ENCODE data around the gene ITGB1BP2.
"Not testable (repeated sequence)": the region's sequence is repeated elsewhere in the genome, so short reads cannot be mapped to it uniquely, and the experiment has no call there.

ITGB1BP2 gene

DNA sequence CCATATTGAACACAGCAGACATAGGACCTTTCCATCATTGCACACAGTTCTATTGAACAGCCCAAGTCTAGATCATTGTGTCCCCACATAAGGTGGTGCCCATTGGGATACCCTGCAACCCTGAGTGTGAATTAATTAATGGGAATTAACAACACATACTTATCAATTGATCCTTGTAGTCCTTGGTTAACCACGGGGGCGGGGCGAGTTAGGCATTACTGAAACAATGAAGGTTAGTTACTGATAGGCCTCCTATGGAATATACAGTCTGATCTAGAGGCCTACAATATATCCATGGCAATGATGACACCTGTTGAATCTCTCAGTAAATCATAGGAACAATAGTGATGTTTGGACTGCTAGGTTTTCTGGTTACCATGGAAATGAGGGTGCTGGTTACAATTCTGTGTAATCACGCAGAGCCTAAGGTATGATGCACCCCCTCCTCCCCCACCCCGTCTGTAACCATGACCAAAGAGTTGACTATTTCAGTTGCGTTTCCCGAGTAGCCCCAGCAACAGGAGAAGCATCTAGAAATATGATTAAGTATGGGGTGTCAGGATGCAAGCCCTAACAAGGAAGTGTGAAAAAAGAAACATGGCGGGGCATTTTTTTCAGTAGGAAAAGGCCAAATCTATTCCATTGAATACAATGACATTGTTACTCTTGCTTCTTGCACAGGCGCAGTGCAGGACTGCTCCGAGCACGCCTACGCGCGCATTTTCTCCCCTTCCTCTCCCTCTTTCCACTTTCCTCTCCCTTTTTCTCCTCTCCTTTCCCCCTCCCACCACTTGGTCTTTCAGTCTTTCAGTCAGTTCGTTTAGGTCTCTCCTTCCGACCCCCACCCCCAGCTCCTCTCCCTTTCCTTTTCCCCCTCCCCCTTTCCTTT, 18.8 kb upstream of the ITGB1BP2 start:
- Histone ChIP-seq H3K4me3 (peak overlapping the region; percentile 49), H3K9me3 (0 out of 2 replicates have a peak, but pooled peaks cover 11% of the 10 kb centered on the region), H3K27ac (peak overlapping the region; percentile 81), H3K36me3 (peaks cover 6% of the 10 kb centered on the region; the same call in 1 of the 2 replicates), H3K9ac (peak overlapping the region; percentile 75), H3K27me3 (peaks cover 9% of the 10 kb centered on the region; the same call in 1 of the 2 replicates), H3K4me2 (peak overlapping the region; percentile 57), H3K4me1 (peaks cover 16% of the 10 kb centered on the region), H4K20me1 (peaks cover 40% of the 10 kb centered on the region)
- TF ChIP-seq Cebpa-rat (IDR thresholded peaks at IDR 0.05), result no peak

DNA sequence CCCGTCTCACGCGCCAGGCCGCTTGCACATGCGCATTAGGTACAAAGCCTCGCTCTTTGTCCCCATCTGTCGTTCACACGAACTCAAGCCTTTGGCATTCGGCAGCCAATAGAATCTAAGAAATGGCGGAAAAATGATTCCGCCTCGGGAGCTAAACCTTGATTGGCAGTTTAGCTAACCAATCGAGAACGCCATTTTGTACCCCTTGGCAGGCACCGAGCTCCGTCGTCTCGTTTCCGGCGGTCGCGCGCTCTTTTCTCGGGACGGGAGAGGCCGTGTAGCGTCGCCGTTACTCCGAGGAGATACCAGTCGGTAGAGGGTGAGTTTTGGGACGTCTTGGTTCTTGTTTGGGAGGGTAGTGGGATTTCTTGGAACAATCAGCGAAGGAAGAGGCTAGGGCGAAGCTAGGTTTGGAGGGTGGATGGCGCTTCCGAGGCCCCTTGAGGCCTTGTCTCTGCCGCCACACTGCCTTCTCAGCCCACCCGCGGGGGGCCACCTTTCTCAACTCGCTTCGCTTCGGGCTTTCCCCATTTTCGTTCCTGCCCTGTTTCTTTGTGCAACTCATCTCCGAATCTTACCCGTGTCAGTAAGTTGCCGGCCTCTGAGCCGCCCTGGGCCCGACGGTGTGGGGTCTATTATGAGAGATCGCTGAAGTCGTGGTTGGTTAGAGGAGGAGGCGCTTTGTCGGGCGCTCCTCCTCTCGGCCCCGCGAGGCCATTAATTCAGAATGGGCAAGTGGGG, 18.0 kb upstream of the ITGB1BP2 start, which contains the start of gene NONO:
Gene NONO (plus strand): TSS at position 233 of the 741 bp plus-strand sequence. CDS start 7,003 bp downstream, outside the sequence.
- peak within 1 kb of the TSS; percentile 98 for H3K9ac ChIP-seq
- H3K27me3 ChIP-seq, result peaks cover 13% of the 10 kb centered on the region; the same call in 1 of the 2 replicates
- 0 out of 2 replicates have a peak, but pooled peaks cover 11% of the 10 kb centered on the region for H3K9me3 ChIP-seq

DNA sequence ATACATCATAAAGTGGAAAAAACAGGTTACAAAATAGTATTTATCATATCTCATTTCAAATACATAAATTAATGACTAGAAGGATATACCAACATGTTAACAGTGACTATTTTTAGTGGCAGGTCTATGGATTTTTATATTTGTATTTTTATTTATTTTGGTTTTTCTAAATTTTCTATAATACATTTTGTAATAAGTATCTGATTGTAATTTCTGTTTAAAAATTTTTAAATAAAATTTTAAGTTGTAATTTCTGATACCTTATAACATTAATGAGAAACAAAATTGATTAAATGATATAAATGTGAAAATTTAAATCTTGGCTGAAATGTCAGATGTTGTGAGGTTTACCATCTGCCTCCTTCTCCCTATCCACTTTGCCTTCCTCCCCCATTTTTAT, 15.6 kb upstream of the ITGB1BP2 start:
- Histone ChIP-seq H3K9me3 (0 out of 2 replicates have a peak, but pooled peaks cover 11% of the 10 kb centered on the region), H3K27me3 (peaks cover 16% of the 10 kb centered on the region), H3K4me2 (peak overlapping the region; percentile 81), H4K20me1 (peaks cover 72% of the 10 kb centered on the region), H3K4me1 (peaks cover 16% of the 10 kb centered on the region), H3K4me3 (peak overlapping the region; percentile 78), H3K9ac (0 out of 2 replicates have a peak overlapping the region, but pooled peaks have one; percentile 98), H3K36me3 (peaks cover 35% of the 10 kb centered on the region), H3K27ac (no peak overlapping the region)
- TF ChIP-seq Cebpa-rat (IDR thresholded peaks at IDR 0.05), result no peak

More for the DNA sequence above, 18.0 kb upstream of the ITGB1BP2 start, which contains the start of gene NONO:
- peaks cover 16% of the 10 kb centered on the region for H3K4me1 ChIP-seq
- peak within 1 kb of the TSS; percentile 78 for H3K4me3 ChIP-seq
- peaks cover 12% of the 10 kb centered on the region; the same call in 1 of the 2 replicates for H3K36me3 ChIP-seq
- peaks cover 49% of the 10 kb centered on the region for H4K20me1 ChIP-seq
- peak within 1 kb of the TSS; percentile 98 for H3K27ac ChIP-seq
- TF ChIP-seq Cebpa-rat (IDR thresholded peaks at IDR 0.05), result no peak
- H3K4me2 ChIP-seq, result peak within 1 kb of the TSS; percentile 81

DNA sequence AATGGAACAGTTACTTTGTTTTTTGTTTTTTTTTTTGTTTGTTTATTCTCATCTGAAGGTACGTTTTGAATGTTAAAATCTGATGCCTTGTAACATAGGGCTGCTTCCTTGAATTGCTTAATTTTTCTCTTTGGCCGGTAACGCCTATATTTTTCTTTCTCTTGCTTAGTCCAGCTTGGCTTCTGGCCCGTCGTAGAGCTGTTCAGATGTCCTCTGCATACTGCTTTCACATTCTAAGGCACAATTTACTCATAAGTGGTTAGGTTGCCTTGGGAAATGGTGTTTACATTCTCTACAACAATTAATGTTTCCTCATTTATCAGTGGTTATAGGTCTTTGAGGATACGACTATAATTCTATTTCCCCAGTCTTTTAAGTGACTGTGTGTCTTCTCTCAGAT, 10.2 kb upstream of the ITGB1BP2 start:
- TF ChIP-seq Cebpa-rat (IDR thresholded peaks at IDR 0.05), result no peak
- H3K4me2 ChIP-seq, result no peak overlapping the region
- H3K27ac ChIP-seq, result no peak overlapping the region
- H3K9me3 ChIP-seq, result no peaks in the 10 kb centered on the region
- H3K4me1 ChIP-seq, result peaks cover 7% of the 10 kb centered on the region; the same call in 1 of the 2 replicates
- no peak overlapping the region for H3K9ac ChIP-seq
- H4K20me1 ChIP-seq, result peaks cover 100% of the 10 kb centered on the region
- peaks cover 56% of the 10 kb centered on the region for H3K27me3 ChIP-seq
- peaks cover 89% of the 10 kb centered on the region for H3K36me3 ChIP-seq
- H3K4me3 ChIP-seq, result no peak overlapping the region

DNA sequence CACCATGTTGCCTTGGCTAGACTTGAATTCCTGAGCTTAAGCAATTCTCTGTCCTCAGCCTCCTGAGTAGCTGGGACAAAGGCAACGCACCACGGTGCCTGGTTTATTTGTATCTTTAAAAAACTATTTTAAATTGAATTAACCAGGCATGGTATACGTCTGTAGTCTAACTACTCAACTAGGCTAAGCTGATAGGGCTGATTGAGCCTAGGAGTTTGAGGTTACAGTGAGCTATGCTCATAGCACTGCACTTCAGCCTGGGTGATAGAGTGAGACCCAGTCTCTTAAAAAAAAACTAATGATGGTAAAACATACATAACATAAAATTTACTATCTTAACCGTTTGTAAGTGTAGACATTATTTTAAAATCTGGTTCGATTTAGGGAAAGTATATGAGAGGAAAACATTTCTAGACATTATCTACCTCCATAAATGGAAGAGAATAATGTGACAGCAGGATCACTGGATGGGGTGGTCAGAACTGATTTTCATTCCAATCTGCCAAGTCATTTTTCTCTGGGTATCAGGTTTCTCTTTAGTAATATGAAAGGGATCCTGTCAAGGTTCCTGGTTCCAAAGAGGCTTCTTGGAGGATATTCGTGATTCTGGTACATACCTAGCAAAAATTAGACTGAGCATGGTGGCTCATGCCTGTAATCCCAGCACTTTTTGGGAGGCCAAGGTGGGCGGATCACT, 8.7 kb upstream of the ITGB1BP2 start:
- no peak for TF ChIP-seq Cebpa-rat (IDR thresholded peaks at IDR 0.05)
- H3K4me3 ChIP-seq, result no peak overlapping the region
- no peak overlapping the region for H3K4me2 ChIP-seq
- no peak overlapping the region for H3K27ac ChIP-seq
- no peaks in the 10 kb centered on the region for H3K9me3 ChIP-seq
- peaks cover 97% of the 10 kb centered on the region for H3K36me3 ChIP-seq
- H3K4me1 ChIP-seq, result no peaks in the 10 kb centered on the region
- H4K20me1 ChIP-seq, result peaks cover 100% of the 10 kb centered on the region
- peaks cover 62% of the 10 kb centered on the region for H3K27me3 ChIP-seq
- no peak overlapping the region for H3K9ac ChIP-seq

DNA sequence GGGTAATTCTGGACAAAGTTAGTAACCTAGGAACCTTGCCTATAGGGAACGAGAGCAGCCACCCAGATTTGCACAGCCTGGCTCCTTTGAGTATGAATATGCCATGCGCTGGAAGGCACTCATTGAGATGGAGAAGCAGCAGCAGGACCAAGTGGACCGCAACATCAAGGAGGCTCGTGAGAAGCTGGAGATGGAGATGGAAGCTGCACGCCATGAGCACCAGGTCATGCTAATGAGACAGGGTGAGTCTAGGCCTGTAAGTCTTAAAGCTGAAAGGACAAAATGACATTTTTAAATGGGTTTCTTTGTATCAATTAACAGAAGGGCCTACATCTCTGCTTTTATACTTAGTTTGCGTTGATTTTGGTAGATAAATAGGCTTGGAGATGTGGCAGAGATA, 4.7 kb upstream of the ITGB1BP2 start:
- TF ChIP-seq Cebpa-rat (IDR thresholded peaks at IDR 0.05), result no peak
- H3K36me3 ChIP-seq, result peaks cover 100% of the 10 kb centered on the region

DNA sequence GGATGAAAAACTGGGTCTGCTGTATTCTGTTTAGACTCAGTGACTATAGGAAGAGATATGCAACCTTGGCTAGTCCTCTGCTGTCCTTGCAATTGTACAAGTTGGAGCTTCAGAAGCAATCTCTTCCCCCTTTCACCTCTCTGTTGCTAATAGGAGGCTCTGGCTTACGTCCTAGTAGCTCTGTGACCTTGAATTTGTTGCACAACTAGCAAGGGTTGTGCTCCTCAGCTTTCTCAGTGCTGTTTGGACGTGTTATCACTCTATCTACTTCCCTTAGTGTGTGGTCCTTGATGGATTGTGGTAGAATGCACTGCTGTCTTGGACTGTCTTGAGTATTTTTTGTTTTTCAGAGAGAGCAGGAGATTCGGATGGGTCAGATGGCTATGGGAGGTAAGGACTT, 3.4 kb upstream of the ITGB1BP2 start:
- H3K9ac ChIP-seq, result no peak overlapping the region
- no peak overlapping the region for H3K4me3 ChIP-seq
- no peaks in the 10 kb centered on the region for H3K9me3 ChIP-seq
- H3K36me3 ChIP-seq, result peaks cover 95% of the 10 kb centered on the region
- no peaks in the 10 kb centered on the region for H3K4me1 ChIP-seq
- no peak overlapping the region for H3K4me2 ChIP-seq
- no peak overlapping the region for H3K27ac ChIP-seq
- peaks cover 87% of the 10 kb centered on the region for H4K20me1 ChIP-seq
- no peak for TF ChIP-seq Cebpa-rat (IDR thresholded peaks at IDR 0.05)
- H3K27me3 ChIP-seq, result peaks cover 62% of the 10 kb centered on the region

More for the DNA sequence above, 4.7 kb upstream of the ITGB1BP2 start:
- Histone ChIP-seq H3K4me2 (no peak overlapping the region), H4K20me1 (peaks cover 100% of the 10 kb centered on the region), H3K9ac (no peak overlapping the region), H3K4me1 (no peaks in the 10 kb centered on the region), H3K4me3 (no peak overlapping the region), H3K27me3 (peaks cover 61% of the 10 kb centered on the region), H3K27ac (no peak overlapping the region), H3K9me3 (no peaks in the 10 kb centered on the region)

DNA sequence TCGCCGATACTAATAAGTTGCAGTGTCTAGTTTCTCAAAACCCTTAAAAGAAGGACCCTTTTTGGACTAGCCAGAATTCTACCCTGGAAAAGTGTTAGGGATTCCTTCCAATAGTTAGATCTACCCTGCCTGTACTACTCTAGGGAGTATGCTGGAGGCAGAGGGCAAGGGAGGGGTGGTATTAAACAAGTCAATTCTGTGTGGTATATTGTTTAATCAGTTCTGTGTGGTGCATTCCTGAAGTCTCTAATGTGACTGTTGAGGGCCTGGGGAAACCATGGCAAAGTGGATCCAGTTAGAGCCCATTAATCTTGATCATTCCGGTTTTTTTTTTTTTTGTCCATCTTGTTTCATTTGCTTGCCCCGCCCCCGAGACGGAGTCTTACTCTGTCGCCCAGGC, 1.5 kb upstream of the ITGB1BP2 start:
- H3K27me3 ChIP-seq, result peaks cover 66% of the 10 kb centered on the region
- H3K4me2 ChIP-seq, H3K4me1 ChIP-seq, H3K27ac ChIP-seq, H3K9ac ChIP-seq, H3K4me3 ChIP-seq, H3K9me3 ChIP-seq: not testable (repeated sequence)
- H4K20me1 ChIP-seq, result peaks cover 68% of the 10 kb centered on the region
- peaks cover 90% of the 10 kb centered on the region for H3K36me3 ChIP-seq

DNA sequence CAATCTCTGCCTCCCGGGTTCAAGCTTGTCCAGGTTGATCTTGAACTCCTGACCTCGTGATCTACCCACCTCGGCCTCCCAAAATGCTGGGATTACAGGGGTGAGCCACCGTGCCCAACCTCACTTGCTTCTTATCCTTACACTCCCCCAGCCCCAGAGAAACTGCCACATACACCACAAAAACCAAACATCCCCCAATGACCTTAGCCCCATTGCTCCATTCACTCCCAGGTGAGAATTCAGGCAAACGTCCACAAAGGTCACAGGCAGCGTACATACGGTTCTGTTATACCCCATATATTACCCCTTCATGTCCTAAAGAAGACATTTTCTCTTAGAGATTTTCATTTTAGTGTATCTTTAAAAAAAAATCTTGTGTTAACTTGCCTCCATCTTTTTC, 1.1 kb upstream of the ITGB1BP2 start:
- peaks cover 90% of the 10 kb centered on the region for H3K36me3 ChIP-seq
- peaks cover 69% of the 10 kb centered on the region for H3K27me3 ChIP-seq
- H3K27ac ChIP-seq, H3K9ac ChIP-seq, H3K9me3 ChIP-seq, H3K4me1 ChIP-seq, H3K4me2 ChIP-seq, H3K4me3 ChIP-seq: not testable (repeated sequence)
- peaks cover 64% of the 10 kb centered on the region for H4K20me1 ChIP-seq

Measured in BLaER1 (cell line).